ENCODE measurements around the gene TGM4.
"Not testable (repeated sequence)": the region's sequence is repeated elsewhere in the genome, so short reads cannot be mapped to it uniquely, and the experiment has no call there.

The TGM4 gene

DNA sequence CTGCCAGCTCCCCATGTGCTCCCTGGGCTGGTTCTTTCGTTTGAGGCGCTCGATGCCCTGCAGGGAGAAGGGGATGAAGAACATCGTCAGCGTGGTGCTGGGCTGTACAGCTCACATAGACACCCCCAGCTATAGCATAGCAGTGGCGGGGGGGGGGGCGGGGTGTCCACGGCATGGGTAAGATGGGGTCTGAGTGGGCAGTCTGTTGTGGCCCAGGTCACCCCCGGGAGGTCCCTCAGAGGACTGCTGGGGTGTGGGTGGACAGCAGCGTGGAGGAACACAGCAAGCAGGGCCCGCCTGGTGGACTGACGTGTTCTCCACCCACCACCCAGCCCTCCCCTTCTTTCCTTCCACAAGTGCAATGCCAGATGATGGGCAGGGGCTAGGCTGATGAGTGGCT lies 43.7 kb downstream of the TGM4 start:
- no peak for DNase-seq

- DNase-seq = no peak
These were observed 44.2 kb downstream of the TGM4 start for GRCh38 chr3:44918581-44918980.

DNA sequence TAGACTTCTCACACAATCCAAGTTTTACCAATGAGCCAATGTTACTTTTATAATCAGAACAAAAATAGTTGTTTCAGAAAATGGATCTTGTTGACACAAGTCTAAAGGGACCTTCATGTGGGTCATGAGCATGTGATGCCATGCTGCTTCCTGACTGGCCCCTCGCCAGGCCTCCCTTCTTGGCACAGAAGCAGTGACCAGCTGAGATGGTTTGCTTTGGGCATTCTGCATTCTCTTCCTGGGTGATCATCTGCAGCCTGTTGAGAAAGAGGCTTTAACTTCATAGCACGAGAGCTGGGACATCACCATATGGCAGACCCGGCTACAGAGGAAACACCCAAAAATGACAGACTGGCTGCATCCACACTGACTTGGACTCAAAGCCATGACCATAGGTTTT lies 45.7 kb downstream of the TGM4 start:
- no peak for DNase-seq

GRCh38 chr3:44923632-44924456 lies 49.4 kb downstream of the TGM4 start:
- no peak for DNase-seq

DNA sequence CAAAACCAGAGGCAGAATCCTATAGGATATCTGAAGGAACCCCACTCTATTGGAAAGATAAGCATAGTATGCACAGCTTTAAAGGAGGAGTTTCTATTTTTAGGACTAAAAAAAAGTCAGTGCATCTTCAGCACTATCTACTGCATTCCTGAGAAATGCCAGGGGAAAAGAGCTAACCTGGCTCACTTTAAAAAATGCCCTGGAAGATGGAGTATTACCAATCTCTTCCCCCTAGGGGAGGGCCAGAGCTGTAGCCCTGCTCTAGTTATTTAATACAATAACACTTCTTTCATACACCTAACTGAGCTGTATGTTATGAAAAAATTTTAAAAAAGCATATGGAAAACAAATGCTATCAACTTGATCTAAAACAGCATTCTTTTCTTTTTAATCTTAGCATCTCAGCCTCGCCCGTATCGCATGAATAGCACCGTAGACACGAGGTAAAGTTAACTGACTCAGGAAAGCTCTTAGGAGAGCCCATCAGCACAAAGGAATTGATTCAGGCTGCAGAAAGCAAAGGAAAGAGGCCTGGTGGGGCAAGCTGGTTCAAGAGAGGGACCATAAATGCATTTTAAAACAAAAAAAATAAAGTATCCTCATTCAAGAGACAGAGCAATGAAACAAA lies 50.2 kb downstream of the TGM4 start:
- no peak for DNase-seq

DNA sequence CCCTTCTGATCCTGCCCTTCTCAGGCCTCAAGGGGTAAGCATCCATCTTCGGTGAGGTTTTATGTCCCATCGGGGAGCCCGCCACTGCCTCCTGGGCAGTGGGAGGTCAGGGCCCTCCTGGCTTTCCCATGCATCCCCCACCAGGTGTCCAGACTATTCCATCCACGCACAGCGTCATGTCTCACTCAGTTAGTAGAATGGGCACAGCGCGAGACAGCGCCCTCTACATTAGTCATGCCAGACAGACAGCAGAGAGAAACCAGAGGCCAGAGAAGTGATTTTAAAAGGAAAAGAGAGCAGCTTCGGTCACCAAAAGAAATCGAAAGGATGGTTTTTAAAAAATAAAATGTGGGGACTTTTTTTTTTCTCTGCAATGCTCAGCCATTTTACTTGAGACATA lies 51.8 kb downstream of the TGM4 start:
- no peak for DNase-seq

- DNase-seq = no peak
These were observed 52.5 kb downstream of the TGM4 start for GRCh38 chr3:44926921-44927320.

GRCh38 chr3:44927371-44927770 lies 53.0 kb downstream of the TGM4 start:
- DNase-seq = no peak

DNA sequence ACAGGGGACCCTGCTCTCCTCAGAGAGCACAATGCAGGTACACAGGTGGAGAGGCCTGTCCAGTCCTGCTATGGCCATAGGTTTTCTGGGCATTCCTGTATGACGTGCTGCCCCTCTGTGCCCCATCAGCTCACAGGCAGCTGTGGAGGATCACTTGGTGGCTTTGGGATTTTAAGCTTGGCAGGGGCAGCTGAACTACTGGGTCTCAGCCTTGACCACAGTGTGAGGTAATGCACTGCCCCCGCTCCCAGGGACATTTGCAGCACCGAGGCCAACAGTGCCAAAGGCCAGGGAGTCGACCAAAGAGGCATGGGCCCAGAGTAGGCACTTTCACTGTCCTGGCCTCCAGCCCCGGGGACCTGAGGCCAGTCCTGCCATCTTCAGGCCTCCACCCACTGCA lies 55.4 kb downstream of the TGM4 start:
- DNase-seq = no peak

DNA sequence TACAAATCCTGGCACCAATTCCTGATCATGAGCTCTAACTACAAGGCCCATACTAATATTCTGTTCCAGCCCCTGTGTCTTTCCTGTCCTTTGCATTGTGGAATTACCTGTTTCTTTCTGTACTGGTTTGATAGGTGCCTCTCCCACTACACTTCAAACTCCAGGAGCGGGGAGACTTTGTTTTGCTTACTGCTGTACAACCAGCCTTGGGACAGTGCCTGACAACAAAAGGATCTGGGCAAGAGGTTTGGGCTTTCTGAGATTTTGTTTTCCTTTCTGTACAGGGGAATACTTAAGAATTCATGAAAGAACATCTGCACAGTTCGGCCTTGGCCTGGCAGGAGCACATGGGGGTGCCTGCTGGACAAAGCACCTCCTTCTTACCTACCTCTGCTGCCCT lies 56.5 kb downstream of the TGM4 start:
- no peak for DNase-seq

GRCh38 chr3:44931791-44932190 lies 57.4 kb downstream of the TGM4 start:
- no peak for DNase-seq

DNA sequence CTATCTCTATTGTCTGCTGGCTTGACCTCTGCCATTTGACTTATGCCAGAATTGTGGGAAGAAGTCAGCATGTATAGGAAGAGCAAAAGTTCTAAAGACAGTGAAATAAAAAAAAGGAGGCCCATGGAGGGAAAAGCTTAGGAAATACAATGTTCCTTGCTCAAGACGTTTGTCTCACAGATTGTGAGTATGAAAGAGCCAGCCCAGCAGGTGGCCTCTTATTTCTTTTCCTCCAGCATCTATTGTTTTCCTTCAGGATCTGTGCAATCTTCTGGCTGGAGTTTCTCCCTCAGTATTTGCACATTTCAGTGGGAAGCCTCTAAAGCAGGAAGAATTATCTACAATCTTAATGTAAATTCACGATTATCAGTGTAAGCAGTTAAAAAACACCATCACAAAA lies 57.9 kb downstream of the TGM4 start:
- no peak for DNase-seq

GRCh38 chr3:44932986-44933944 lies 58.9 kb downstream of the TGM4 start:
- DNase-seq = no peak

DNA sequence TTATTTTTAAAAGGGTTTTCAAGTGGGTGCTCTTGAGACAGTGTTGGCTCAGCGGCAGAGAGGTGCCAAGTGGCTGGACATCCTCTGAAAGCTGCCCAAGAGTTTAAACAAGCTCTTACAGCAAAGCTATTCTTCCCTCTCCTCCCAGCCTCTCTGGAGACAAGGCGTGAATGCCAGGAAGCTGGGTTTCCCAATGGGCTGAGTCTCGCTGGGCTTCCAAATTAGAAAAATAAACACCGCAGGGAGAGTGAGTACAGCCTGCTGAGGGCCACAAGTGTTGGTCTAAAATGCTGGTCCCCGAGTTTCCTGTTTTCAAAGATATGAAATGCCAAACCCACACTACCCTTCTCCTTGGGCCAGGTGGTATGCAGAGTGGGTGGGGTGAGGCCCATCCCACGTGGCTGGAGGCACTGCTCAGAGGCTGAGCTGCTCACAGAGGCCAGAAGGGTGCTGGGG lies 65.2 kb downstream of the TGM4 start:
- no peak for DNase-seq

- DNase-seq = no peak
These were observed 68.0 kb downstream of the TGM4 start for GRCh38 chr3:44942202-44942921.

- no peak for DNase-seq
These were observed 73.8 kb downstream of the TGM4 start for GRCh38 chr3:44948239-44948638.

DNA sequence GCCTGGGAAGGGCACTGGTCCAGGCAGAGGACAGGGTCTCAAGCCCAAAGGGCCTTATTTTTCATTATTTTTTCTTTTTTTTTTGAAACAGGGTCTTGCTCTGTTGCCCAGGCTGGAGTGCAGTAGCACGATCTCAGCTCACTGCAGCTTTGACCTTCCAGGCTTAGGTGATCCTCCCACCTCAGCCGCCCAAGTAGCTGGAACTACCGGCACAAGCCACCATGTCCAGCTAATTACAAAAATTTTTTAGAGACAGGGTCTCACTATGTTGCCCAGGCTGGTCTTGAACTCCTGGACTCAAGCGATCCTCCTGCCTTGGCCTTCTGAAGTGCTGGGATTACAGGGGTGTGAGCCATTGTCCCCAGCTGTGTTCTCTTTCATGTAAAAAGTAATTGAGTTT lies 75.4 kb downstream of the TGM4 start:
- DNase-seq = not testable (repeated sequence)

DNA sequence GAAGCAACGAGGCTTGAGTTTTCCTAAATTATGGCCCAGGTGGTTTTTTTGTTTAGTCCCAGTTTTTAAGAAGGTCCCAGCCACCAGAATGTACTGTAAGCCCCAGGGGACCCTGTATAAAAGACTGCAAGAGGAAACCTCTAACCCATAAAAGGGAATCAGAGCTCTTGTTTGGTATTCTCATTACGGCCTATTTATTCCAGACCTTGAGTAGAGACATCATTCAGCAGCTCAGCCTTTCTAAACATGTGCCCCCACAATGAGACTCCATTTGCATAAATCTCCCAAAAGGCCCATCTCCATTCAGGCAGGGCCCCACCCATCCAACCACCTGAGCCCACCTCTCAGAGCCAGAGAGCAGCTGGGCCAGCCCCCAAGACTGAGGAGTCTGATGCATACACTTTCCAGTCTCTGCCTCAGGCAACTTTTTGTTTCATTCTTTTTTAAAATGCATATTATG lies 75.9 kb downstream of the TGM4 start:
- DNase-seq = no peak

DNA sequence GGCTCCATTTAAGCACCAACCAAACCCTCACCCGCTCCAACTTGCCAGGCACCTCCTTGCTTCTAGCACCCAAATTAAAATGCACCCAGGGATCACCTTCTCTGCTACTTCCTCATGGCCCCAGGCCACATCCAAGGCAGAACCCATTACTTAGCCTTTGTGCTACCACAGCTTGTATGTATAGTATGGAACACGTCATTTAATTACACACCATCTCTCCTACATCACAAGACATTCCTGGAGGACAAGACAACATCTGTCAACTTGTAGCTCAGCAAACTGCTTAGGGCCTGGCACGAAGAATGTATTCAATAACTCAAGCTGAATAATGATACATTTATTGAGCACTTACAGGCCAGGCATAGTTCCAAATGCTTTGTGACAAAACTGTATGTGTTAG lies 78.3 kb downstream of the TGM4 start:
- no peak for DNase-seq

- DNase-seq = no peak
These were observed 79.9 kb downstream of the TGM4 start for GRCh38 chr3:44954304-44954703.

- DNase-seq = no peak
These were observed 80.6 kb downstream of the TGM4 start for GRCh38 chr3:44954962-44955361.

- DNase-seq = no peak
These were observed 81.5 kb downstream of the TGM4 start for GRCh38 chr3:44955917-44956316.

- no peak for DNase-seq
These were observed 83.6 kb downstream of the TGM4 start for GRCh38 chr3:44957986-44958385.
